ENCODE data around the gene PUM2.
A peak's percentile ranks its signal among the peaks of the same experiment; 100 is the strongest.
"Not testable (repeated sequence)": the region's sequence is repeated elsewhere in the genome, so short reads cannot be mapped to it uniquely, and the experiment has no call there.

PUM2 gene

DNA sequence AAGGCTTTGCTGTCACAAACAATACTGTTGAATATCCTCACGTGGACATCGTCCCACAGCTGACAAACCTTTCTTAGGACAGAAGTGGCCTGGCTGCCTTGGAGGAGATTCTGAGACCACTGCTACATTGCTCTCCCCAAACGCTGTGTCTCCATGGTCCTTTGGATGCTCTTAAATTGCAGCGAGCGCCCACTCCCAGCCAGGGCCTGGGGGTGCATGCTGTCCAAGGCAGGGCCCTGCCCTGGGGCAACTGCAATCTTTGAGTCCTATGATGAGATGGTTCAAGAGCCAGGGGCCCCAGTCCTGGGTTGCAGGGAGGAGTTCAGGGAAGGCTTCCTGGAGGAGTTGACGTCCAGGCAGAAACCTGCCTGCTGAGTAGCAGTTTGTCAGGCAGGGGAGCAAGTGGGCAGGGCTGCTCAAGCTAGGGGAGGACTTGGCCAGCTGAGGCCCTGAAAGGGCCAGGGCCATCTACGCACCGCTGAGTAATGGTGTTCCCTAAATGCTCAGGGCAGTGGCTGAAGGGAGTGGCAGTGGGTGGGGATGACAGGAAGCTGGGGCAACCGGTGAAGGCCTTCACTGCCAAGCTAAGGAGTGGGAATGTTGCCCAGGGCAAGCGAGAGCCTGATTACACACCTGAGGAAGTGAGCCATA is 114.9 kb downstream of the PUM2 start:
- DNase-seq (ENCODE audit: insufficient read length): no peak
- TF ChIP-seq POLR2A (IDR thresholded peaks at IDR 0.05; ENCODE audit: low read depth, low read length) (no peak), TAF1 (IDR thresholded peaks at IDR 0.05; ENCODE audit: borderline replicate concordance, low read depth, low read length) (no peak), POLR2AphosphoS5 (IDR thresholded peaks at IDR 0.05; ENCODE audit: low read depth, low read length) (no peak)
- no peak for FAIRE-seq

DNA sequence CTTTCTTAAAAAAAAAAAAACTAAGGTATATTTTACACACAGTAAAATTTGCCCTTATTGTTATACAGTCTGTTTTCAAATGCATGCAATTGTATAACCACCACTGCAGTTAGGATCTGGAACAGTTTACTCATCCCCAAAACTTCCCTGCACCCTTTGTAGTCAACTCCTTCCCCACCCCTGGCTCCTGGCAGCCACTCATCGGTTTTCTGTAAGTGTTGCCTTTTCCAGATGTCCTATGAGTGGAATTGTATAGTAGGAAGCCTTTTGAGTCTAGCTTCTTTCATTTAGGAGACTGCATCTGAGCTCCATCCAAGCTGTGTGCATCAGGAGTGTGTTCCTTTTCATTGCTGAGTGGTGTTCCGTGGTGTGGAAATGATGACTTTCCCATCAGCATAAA is 116.0 kb downstream of the PUM2 start:
- not testable (repeated sequence) for DNase-seq (ENCODE audit: insufficient read length); FAIRE-seq

DNA sequence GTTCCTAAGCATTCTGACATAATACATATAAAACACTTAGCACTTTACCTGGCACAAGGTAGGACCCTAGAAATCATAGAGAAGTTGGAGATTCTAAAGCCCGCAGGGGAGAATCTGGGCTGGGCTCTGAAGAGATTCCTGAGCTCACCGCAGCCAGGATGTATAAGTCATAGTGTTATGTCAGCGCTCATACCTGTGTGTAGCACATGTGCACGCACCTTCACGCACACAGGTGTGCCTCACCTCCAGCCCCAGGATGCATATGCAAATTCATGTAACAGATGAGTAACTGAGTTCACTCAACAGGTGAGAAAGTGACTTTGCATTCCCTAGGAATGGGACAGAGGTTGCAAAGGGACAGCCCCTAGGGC is 117.8 kb downstream of the PUM2 start:
- DNase-seq (ENCODE audit: insufficient read length) (no peak), FAIRE-seq (no peak)
- TF ChIP-seq POLR2A (IDR thresholded peaks at IDR 0.05; ENCODE audit: low read depth, low read length) (no peak), TAF1 (IDR thresholded peaks at IDR 0.05; ENCODE audit: borderline replicate concordance, low read depth, low read length) (no peak), POLR2AphosphoS5 (IDR thresholded peaks at IDR 0.05; ENCODE audit: low read depth, low read length) (no peak)

DNA sequence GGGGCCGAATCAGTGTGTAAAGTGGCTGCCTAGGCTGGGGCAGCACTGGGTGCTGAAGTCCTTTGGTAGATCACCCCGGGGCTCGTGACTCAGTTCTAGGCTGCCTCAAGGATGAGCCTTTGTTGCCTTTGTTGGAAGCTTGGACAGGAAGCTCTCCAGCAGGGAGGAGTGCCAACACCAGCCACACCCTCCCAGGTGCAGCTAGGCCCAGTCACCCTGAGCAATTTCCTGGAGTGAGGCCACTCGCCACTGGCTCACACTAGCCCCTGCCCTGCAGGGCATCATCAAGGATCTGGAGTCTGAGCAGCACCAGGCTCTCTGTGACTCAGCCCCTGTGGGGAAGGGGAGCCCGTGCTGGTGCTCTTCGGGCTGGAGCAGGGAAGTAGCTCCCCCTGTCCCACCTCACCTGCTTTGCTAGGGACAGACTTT is 119.0 kb downstream of the PUM2 start:
- DNase-seq (ENCODE audit: insufficient read length) (no peak), FAIRE-seq (no peak)
- TF ChIP-seq POLR2AphosphoS5 (IDR thresholded peaks at IDR 0.05; ENCODE audit: low read depth, low read length) (no peak), TAF1 (IDR thresholded peaks at IDR 0.05; ENCODE audit: borderline replicate concordance, low read depth, low read length) (no peak), POLR2A (IDR thresholded peaks at IDR 0.05; ENCODE audit: low read depth, low read length) (no peak)

DNA sequence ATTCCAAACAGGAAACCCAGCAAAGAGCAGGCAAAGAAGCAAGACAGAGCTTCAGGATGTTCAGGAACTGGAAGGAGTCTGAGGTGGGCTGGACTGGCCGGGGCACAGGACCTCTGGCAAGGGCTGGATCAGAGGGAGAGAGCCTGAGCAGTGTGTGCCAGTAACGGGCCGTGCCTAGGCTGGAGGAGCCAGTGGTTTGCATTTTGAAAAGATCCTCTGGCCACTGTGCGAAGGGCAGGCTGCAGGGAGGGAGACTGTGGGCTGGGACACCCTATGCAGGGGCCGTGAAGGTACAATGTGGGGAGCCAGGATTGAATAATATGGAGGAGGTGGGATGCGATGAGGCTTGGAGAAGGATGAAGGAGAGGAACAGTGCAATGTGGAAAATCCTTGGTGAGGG is 119.5 kb downstream of the PUM2 start:
- FAIRE-seq (no peak), DNase-seq (ENCODE audit: insufficient read length) (no peak)
- TF ChIP-seq TAF1 (IDR thresholded peaks at IDR 0.05; ENCODE audit: borderline replicate concordance, low read depth, low read length): no peak
- no peak for TF ChIP-seq POLR2AphosphoS5 (IDR thresholded peaks at IDR 0.05; ENCODE audit: low read depth, low read length)

DNA sequence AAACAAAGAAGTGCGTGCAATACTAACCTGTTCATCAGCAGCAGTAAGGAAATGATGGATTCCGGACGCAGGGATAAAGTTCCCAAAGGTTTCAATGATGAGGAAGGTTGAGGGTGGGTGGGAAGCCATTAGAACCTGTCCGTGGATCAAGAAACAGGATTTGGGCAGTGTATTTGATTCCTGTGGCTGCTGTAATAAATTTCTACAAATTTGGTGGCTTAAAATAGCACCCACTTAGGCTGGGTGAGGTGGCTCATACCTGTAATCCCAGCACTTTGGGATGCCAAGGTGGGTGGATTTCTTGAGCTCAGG is 120.6 kb downstream of the PUM2 start:
- TF ChIP-seq POLR2A (IDR thresholded peaks at IDR 0.05; ENCODE audit: low read depth, low read length) (no peak), POLR2AphosphoS5 (IDR thresholded peaks at IDR 0.05; ENCODE audit: low read depth, low read length) (no peak), TAF1 (IDR thresholded peaks at IDR 0.05; ENCODE audit: borderline replicate concordance, low read depth, low read length) (no peak)
- DNase-seq (ENCODE audit: insufficient read length) (no peak), FAIRE-seq (no peak)

DNA sequence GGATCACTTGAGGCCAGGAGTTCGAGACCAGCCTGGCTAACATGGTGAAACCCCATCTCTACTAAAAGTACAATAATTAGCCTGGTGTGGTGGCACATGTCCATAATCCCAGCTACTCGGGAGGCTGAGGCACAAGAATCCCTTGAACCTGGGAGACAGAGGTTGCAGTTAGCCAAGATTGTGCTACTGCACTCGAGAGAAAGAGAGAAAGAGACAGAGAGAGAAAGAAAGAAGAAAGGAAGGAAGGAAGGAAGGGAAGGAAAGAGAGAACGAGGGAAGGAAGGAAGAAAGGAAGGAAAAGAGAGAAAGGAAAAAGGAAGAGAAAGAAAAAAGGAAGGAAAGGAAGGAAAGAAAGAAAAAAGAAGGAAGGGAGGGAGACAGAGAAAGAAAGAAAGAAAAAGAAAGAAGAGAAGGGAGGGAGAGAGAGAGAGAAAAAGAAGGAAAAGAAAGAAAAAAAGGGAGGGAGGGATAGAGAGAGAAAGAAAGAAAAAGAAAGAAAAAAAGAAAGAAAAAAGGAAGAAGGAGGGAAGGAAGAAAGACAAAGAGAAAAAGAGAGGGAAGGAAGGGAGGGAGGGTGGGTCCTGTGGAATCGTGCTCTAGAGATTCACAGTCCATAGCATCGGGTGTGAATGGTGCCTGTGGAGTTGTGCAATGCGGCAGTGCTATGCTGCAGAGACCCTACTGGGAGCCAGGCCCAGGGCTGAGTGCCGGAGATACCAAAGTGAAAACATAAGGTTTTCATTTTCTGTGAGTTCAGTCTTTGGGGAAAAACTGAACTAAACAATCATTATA is 121.1 kb downstream of the PUM2 start:
- TF ChIP-seq POLR2A (IDR thresholded peaks at IDR 0.05; ENCODE audit: low read depth, low read length): no peak
- TF ChIP-seq TAF1 (IDR thresholded peaks at IDR 0.05; ENCODE audit: borderline replicate concordance, low read depth, low read length): no peak
- TF ChIP-seq POLR2AphosphoS5 (IDR thresholded peaks at IDR 0.05; ENCODE audit: low read depth, low read length): no peak
- FAIRE-seq: no peak
- no peak for DNase-seq (ENCODE audit: insufficient read length)

DNA sequence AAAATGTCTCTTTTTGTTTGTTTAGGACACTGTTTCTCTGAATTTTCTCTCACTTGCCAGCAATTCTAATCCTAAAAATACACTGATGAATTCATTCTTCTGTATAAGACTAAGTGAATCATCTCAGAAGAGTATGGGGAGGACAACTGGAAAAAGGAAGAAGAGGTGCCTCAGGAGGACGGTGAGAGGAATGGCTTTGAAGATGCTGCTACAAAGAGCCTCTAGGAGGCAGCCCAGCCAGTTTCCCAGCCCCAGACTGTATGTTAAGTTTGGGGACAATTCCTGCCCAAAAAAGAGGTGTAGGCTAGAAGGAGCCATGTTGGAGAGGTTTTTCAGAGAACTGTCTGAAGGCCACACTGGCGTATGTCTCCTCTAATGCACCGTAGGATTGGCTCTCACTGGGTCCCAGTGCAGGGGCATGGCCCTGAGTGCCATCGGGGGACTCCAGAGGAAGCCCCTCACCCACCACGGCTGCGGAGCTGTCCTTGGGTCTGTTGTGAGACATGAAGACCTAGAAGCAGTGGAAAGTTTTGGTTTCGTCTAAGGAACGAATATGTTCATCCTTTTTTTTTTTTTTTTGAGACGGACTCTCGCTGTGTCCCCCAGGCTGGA is 122.6 kb downstream of the PUM2 start:
- FAIRE-seq: no peak
- DNase-seq (ENCODE audit: insufficient read length): no peak
- TF ChIP-seq POLR2A (IDR thresholded peaks at IDR 0.05; ENCODE audit: low read depth, low read length): no peak
- TF ChIP-seq TAF1 (IDR thresholded peaks at IDR 0.05; ENCODE audit: borderline replicate concordance, low read depth, low read length): no peak
- TF ChIP-seq POLR2AphosphoS5 (IDR thresholded peaks at IDR 0.05; ENCODE audit: low read depth, low read length): no peak

DNA sequence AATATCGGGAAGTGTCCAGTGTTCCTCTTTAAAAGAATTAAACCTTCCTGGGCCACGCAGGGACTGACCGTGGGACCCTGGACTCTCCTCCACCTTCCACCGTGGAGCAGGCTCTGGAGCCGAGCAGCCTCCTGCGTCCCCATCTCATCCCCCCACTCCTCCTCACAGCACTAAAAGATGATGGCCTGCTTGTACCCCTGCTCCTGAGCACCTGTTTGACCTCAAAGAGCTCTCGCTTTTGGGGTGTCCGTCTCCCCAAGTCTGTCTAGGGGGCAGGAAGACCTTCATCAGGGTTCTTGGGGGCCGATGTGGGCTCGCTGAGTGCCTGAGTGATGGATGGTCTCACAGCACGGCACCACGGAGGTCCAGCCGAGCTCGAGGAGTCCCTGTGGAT is 124.5 kb downstream of the PUM2 start:
- FAIRE-seq: no peak
- no peak for DNase-seq (ENCODE audit: insufficient read length)
- no peak for TF ChIP-seq TAF1 (IDR thresholded peaks at IDR 0.05; ENCODE audit: borderline replicate concordance, low read depth, low read length)
- no peak for TF ChIP-seq POLR2AphosphoS5 (IDR thresholded peaks at IDR 0.05; ENCODE audit: low read depth, low read length)
- no peak for TF ChIP-seq POLR2A (IDR thresholded peaks at IDR 0.05; ENCODE audit: low read depth, low read length)

DNA sequence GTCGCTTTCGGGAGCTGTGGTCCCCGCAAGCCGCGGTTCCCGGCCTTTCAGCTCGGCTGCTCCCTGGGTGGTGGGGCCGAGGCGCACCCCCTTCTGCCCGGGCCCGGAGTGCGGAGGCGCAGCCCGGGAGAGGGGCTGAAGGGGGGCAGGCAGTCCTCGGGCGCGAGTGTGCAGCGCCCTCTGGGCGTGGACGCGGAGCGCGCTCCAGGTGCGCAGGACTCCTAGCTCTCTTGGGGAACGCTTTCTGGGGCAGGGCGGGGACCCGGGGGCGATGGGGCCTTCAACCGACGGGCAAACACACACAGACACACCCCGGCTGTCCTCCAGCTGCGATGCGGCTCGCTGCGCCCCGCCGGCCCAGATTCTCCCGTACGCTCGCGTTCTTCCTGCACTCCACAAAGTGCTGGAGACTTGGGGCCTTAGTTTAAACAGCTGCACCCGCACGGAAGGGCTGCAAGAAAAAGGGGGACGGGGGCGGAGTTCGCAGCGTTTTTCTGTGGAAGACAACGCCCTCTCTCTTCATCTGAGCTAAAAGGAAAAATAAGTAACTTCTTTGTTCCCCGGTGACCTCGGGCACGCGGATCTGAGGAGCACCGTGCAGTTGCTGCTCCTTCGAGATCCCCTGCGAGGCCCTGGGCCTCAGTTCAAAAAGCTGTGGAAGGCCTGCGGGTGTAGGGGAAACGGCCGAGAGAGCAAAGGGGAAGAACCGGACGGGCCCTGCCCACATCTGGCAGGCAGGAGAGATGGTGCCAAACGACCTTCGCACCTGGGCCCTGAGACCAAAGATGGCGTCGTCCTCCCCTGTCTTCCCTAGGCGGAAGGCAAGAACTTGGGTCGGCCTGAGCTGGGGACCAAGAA is 125.1 kb downstream of the PUM2 start:
- FAIRE-seq: peak; percentile 54
- no peak for TF ChIP-seq POLR2AphosphoS5 (IDR thresholded peaks at IDR 0.05; ENCODE audit: low read depth, low read length)
- TF ChIP-seq TAF1 (IDR thresholded peaks at IDR 0.05; ENCODE audit: borderline replicate concordance, low read depth, low read length): no peak
- no peak for TF ChIP-seq POLR2A (IDR thresholded peaks at IDR 0.05; ENCODE audit: low read depth, low read length)
- peak; percentile 81 for DNase-seq (ENCODE audit: insufficient read length)

DNA sequence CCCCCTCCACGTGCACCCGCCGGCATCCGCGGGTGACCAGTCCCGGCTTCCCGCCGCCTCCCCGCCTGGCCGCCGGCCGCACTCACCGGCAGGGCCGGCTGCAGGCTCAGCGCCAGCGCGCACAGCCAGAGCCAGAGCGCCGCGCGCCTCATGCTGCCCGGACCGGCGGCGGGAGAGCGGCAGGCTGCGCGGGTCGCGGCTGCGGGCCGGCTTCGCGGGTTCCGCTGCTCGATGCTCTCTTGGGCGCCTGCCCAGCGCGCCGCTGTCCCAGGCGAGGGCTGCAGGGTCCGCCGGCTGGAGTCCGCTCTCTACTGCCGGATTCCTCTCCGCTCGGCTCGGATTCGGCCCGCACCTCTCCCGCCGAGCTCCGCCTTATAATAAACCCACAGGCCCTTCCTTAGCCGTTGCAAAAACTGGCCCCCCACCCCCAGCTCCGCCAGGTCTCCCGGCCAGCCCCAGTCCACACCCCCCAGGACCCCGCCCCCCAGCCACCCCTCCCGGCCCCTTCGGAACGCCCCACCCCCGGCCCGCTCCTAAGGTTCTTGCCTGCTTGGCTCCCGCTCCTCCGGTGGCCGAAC is 125.8 kb downstream of the PUM2 start, which contains the start of gene SDC1:
SDC1 (minus strand) TSS at position 415 of the 578 bp plus-strand sequence; CDS start at position 152, 263 bp downstream.
- TF ChIP-seq POLR2AphosphoS5 (IDR thresholded peaks at IDR 0.05; ENCODE audit: low read depth, low read length): no peak
- no peak for TF ChIP-seq POLR2A (IDR thresholded peaks at IDR 0.05; ENCODE audit: low read depth, low read length)
- no peak for TF ChIP-seq TAF1 (IDR thresholded peaks at IDR 0.05; ENCODE audit: borderline replicate concordance, low read depth, low read length)
- no peak for FAIRE-seq
- DNase-seq (ENCODE audit: insufficient read length): no peak

All from GM12892 (cell line).